ENCODE results near the gene LIPC. TPM values are rescaled to one million over a fixed set of nuclear protein-coding genes. Genes with fewer than 3 reads are reported as not detected.
A peak's percentile ranks its signal among the peaks of the same experiment; 100 is the strongest.

The LIPC gene
- total RNA-seq, 1 experiment from 2014 or later: 1.6 TPM

- DNase-seq (ENCODE audit: low read depth): no peak
Observed at GRCh38 chr15:58436552-58436951, 4.8 kb downstream of the LIPC start.

GRCh38 chr15:58437531-58438105 lies 5.8 kb downstream of the LIPC start:
- no peak for DNase-seq (ENCODE audit: low read depth)

GRCh38 chr15:58438111-58438510 lies 6.3 kb downstream of the LIPC start:
- no peak for DNase-seq (ENCODE audit: low read depth)

GRCh38 chr15:58438956-58439355 lies 7.2 kb downstream of the LIPC start:
- DNase-seq (ENCODE audit: low read depth): peak; percentile 66

GRCh38 chr15:58440158-58440910 lies 8.5 kb downstream of the LIPC start:
- DNase-seq (ENCODE audit: low read depth): peak; percentile 82

GRCh38 chr15:58440922-58441321 lies 9.1 kb downstream of the LIPC start:
- DNase-seq (ENCODE audit: low read depth): no peak

GRCh38 chr15:58441376-58442070 lies 9.7 kb downstream of the LIPC start:
- DNase-seq (ENCODE audit: low read depth): peak; percentile 66

GRCh38 chr15:58442122-58442521 lies 10.3 kb downstream of the LIPC start:
- DNase-seq (ENCODE audit: low read depth): peak; percentile 46

- DNase-seq (ENCODE audit: low read depth): no peak
Observed at GRCh38 chr15:58443308-58443707, 11.5 kb downstream of the LIPC start.

- no peak for DNase-seq (ENCODE audit: low read depth)
Observed at GRCh38 chr15:58444056-58444455, 12.3 kb downstream of the LIPC start.

- DNase-seq (ENCODE audit: low read depth): no peak
Observed at GRCh38 chr15:58444658-58445332, 13.0 kb downstream of the LIPC start.

- no peak for DNase-seq (ENCODE audit: low read depth)
Observed at GRCh38 chr15:58445865-58446264, 14.1 kb downstream of the LIPC start.

- no peak for DNase-seq (ENCODE audit: low read depth)
Observed at GRCh38 chr15:58446521-58446920, 14.7 kb downstream of the LIPC start.

- peak; percentile 81 for DNase-seq (ENCODE audit: low read depth)
Observed at GRCh38 chr15:58447271-58448010, 15.7 kb downstream of the LIPC start.

- no peak for DNase-seq (ENCODE audit: low read depth)
Observed at GRCh38 chr15:58448331-58448730, 16.5 kb downstream of the LIPC start.

- no peak for DNase-seq (ENCODE audit: low read depth)
Observed at GRCh38 chr15:58448906-58449305, 17.1 kb downstream of the LIPC start.

GRCh38 chr15:58451826-58452225 lies 20.0 kb downstream of the LIPC start:
- DNase-seq (ENCODE audit: low read depth): no peak

GRCh38 chr15:58452775-58453174 lies 21.0 kb downstream of the LIPC start:
- DNase-seq (ENCODE audit: low read depth): no peak

GRCh38 chr15:58453931-58454793 lies 22.4 kb downstream of the LIPC start:
- DNase-seq (ENCODE audit: low read depth): no peak

- no peak for DNase-seq (ENCODE audit: low read depth)
Observed at GRCh38 chr15:58454950-58455401, 23.2 kb downstream of the LIPC start.
